Measurements from ENCODE around the gene ABR.

GRCh38 chr17:1008008-1008761, 171.6 kb downstream of the ABR start:
- TF ChIP-seq CTCF (IDR thresholded peaks at IDR 0.05), result no peak
- TF ChIP-seq POLR2A (IDR thresholded peaks at IDR 0.05), result no peak
